Upper lobe of right lung (tissue), 1 donor: ENCODE results near the gene GRK5. TPM values are rescaled to one million over a fixed set of nuclear protein-coding genes. Genes with fewer than 3 reads are reported as not detected.

Source experiments
- ATAC-seq: fragments of 200-7000 bp; cut with Tn5 transposase; one replicate; pipeline ENCODE4 v1.9.1; 2020; ENCODE audit warnings: mild to moderate bottlenecking, moderate library complexity
- DNase-seq: peaks from one replicate; pipeline ENCODE4 v3.0.0-alpha.2; 2020
- H3K27ac ChIP-seq: fragments of 200-600 bp; one replicate; pipeline ENCODE4 v1.8.0; 2022
- H3K27me3 ChIP-seq: fragments of 200-600 bp; one replicate; pipeline ENCODE4 v1.8.0; 2022; ENCODE audit warnings: mild to moderate bottlenecking
- H3K36me3 ChIP-seq: fragments of 200-600 bp; one replicate; pipeline ENCODE4 v1.8.0; 2022
- H3K4me1 ChIP-seq: fragments of 200-600 bp; one replicate; pipeline ENCODE4 v1.8.0; 2022
- H3K4me3 ChIP-seq: fragments of 200-600 bp; one replicate; pipeline ENCODE4 v1.8.0; 2022; ENCODE audit warnings: mild to moderate bottlenecking
- H3K9me3 ChIP-seq: fragments of 200-600 bp; one replicate; pipeline ENCODE4 v1.8.0; 2022
- CTCF ChIP-seq: fragments of 200-600 bp; IDR thresholded peaks from one replicate; pipeline ENCODE4 v1.8.0; 2022; ENCODE audit warnings: antibody characterized with exemption
- intact Hi-C: fragments of 100-400 bp; cut with DNase I; formaldehyde crosslinking; loops from one replicate; pipeline ENCODE4 v1.11.0; 2022
- total RNA-seq: library from RNA; stranded (reverse); fragmentation: NEBNext Ultra II Directional; extraction: Animal tissue kit (Norgen Biotek cat#: 25700); gene quantifications from one replicate; pipeline ENCODE4 v1.2.1, GENCODE V29; 2021
- donor health status: DM: no; HTN: yes; CAD: no; lungs with severe emphysema.

GRK5 gene
- total RNA-seq, 1 donor from 2014 or later = 83.5 TPM

GRCh38 chr10:119326167-119326566 lies 118.8 kb downstream of the GRK5 start:
- no peak overlapping the region for H3K4me3 ChIP-seq
- no peaks in the 10 kb centered on the region for H3K9me3 ChIP-seq
- intact Hi-C loops = no loop called here
- H3K36me3 ChIP-seq = no peaks in the 10 kb centered on the region
- peaks cover 6% of the 10 kb centered on the region for H3K4me1 ChIP-seq
- ATAC-seq (no peak), DNase-seq (no peak)
- no peak overlapping the region for H3K27ac ChIP-seq
- no peak for TF ChIP-seq CTCF
- H3K27me3 ChIP-seq = no peaks in the 10 kb centered on the region

- Histone ChIP-seq H3K4me3 (no peak overlapping the region), H3K9me3 (no peaks in the 10 kb centered on the region), H3K27ac (no peak overlapping the region), H3K4me1 (peaks cover 4% of the 10 kb centered on the region), H3K27me3 (no peaks in the 10 kb centered on the region), H3K36me3 (peaks cover 2% of the 10 kb centered on the region)
- ATAC-seq = no peak
- intact Hi-C loops = no loop called here
- no peak for TF ChIP-seq CTCF
- no peak for DNase-seq
Observed at GRCh38 chr10:119327096-119327745, 119.8 kb downstream of the GRK5 start.

- no peaks in the 10 kb centered on the region for H3K9me3 ChIP-seq
- ATAC-seq (no peak), DNase-seq (no peak)
- peaks cover 8% of the 10 kb centered on the region for H3K36me3 ChIP-seq
- H3K4me3 ChIP-seq = no peak overlapping the region
- TF ChIP-seq CTCF = no peak
- no peak overlapping the region for H3K27ac ChIP-seq
- intact Hi-C loops = no loop called here
- H3K27me3 ChIP-seq = no peaks in the 10 kb centered on the region
- H3K4me1 ChIP-seq = peaks cover under 1% of the 10 kb centered on the region
Observed at GRCh38 chr10:119328223-119328622, 120.9 kb downstream of the GRK5 start.

GRCh38 chr10:119330342-119330741 lies 123.0 kb downstream of the GRK5 start:
- ATAC-seq = no peak
- H3K27ac ChIP-seq = no peak overlapping the region
- TF ChIP-seq CTCF = no peak

GRCh38 chr10:119331061-119331460 lies 123.7 kb downstream of the GRK5 start:
- Histone ChIP-seq H3K9me3 (no peaks in the 10 kb centered on the region), H3K4me3 (no peak overlapping the region), H3K27ac (no peak overlapping the region), H3K4me1 (peaks cover 9% of the 10 kb centered on the region), H3K27me3 (no peaks in the 10 kb centered on the region), H3K36me3 (peaks cover 17% of the 10 kb centered on the region)
- ATAC-seq (no peak), DNase-seq (no peak)
- intact Hi-C loops = no loop called here
- no peak for TF ChIP-seq CTCF

More at GRCh38 chr10:119330342-119330741, 123.0 kb downstream of the GRK5 start:
- H3K9me3 ChIP-seq = no peaks in the 10 kb centered on the region
- H3K27me3 ChIP-seq = no peaks in the 10 kb centered on the region
- DNase-seq = no peak
- H3K4me1 ChIP-seq = peaks cover 2% of the 10 kb centered on the region
- H3K4me3 ChIP-seq = no peak overlapping the region
- intact Hi-C loops = no loop called here
- H3K36me3 ChIP-seq = peaks cover 17% of the 10 kb centered on the region
